BE2C (cell line): ENCODE results near the gene COL8A1.

Experiments
- DNase-seq: peaks from one replicate; pipeline ENCODE4 v3.0.0-alpha.2; 2020
- H3K27me3 ChIP-seq: fragments of 250-450 bp; sonication (Bioruptor Pico); 2 replicates; pipeline ENCODE4 v1.5.1; 2020; ENCODE audit warnings: mild to moderate bottlenecking
- H3K36me3 ChIP-seq: fragments of 250-450 bp; sonication (Bioruptor Pico); 2 replicates; pipeline ENCODE4 v1.5.1; 2020; ENCODE audit warnings: mild to moderate bottlenecking
- H3K4me1 ChIP-seq: fragments of 250-450 bp; sonication (Bioruptor Pico); 2 replicates; pipeline ENCODE4 v1.5.1; 2020
- H3K4me3 ChIP-seq: 2 replicates; pipeline ENCODE4 v1.5.1; 2011; ENCODE audit warnings: low read depth, low read length
- H3K9me3 ChIP-seq: fragments of 250-450 bp; sonication (Bioruptor Pico); 2 replicates; pipeline ENCODE4 v1.5.1; 2020
- TF ChIP-seq, protein P1 (sequence below): IDR thresholded peaks from 2 replicates; pipeline ENCODE4 v1.5.1; 2012; ENCODE audit warnings: mild to moderate bottlenecking, low read depth, low read length

COL8A1 gene

GRCh38 chr3:99690761-99691369 is 52.5 kb downstream of the COL8A1 start:
- peaks cover 6% of the 10 kb centered on the region for H3K27me3 ChIP-seq

DNA sequence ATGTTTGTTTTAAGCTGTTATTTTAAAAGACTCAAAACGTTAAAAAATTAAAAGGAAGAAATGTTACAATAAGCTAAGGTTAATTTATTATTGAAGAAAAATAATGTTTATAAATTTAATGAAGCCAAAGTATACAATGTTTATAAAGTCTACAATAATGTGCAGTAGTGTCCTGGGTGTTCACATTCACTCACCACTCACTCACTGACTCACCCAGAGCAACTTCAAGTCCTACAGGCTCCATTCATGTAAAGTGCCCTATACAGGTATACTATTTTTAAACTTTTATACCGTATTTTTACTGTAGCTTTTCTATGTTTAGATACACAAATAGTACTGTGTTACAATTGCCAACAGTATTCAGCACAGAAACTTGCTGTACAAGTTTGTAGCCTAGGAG is 55.2 kb downstream of the COL8A1 start:
- no peaks in the 10 kb centered on the region for H3K36me3 ChIP-seq
- H3K27me3 ChIP-seq = no peaks in the 10 kb centered on the region; the same call in 1 of the 2 replicates
- TF ChIP-seq, protein P1, sequence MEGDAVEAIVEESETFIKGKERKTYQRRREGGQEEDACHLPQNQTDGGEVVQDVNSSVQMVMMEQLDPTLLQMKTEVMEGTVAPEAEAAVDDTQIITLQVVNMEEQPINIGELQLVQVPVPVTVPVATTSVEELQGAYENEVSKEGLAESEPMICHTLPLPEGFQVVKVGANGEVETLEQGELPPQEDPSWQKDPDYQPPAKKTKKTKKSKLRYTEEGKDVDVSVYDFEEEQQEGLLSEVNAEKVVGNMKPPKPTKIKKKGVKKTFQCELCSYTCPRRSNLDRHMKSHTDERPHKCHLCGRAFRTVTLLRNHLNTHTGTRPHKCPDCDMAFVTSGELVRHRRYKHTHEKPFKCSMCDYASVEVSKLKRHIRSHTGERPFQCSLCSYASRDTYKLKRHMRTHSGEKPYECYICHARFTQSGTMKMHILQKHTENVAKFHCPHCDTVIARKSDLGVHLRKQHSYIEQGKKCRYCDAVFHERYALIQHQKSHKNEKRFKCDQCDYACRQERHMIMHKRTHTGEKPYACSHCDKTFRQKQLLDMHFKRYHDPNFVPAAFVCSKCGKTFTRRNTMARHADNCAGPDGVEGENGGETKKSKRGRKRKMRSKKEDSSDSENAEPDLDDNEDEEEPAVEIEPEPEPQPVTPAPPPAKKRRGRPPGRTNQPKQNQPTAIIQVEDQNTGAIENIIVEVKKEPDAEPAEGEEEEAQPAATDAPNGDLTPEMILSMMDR = no peak
- no peaks in the 10 kb centered on the region for H3K9me3 ChIP-seq
- no peak for DNase-seq
- no peaks in the 10 kb centered on the region; the same call in 1 of the 2 replicates for H3K4me1 ChIP-seq
- no peak overlapping the region for H3K4me3 ChIP-seq

More at GRCh38 chr3:99690761-99691369, 52.5 kb downstream of the COL8A1 start:
- H3K4me1 ChIP-seq = no peaks in the 10 kb centered on the region; the same call in 1 of the 2 replicates
- H3K4me3 ChIP-seq = no peak overlapping the region
- no peak for DNase-seq
- no peaks in the 10 kb centered on the region for H3K9me3 ChIP-seq
- TF ChIP-seq, protein P1 = no peak
- no peaks in the 10 kb centered on the region for H3K36me3 ChIP-seq

GRCh38 chr3:99696497-99696896 is 58.1 kb downstream of the COL8A1 start:
- no peaks in the 10 kb centered on the region for H3K36me3 ChIP-seq
- H3K4me3 ChIP-seq = no peak overlapping the region
- TF ChIP-seq, protein P1 = no peak
- peak; percentile 19 for DNase-seq
- peaks cover 3% of the 10 kb centered on the region; the same call in 1 of the 2 replicates for H3K4me1 ChIP-seq
- no peaks in the 10 kb centered on the region for H3K9me3 ChIP-seq
- no peaks in the 10 kb centered on the region for H3K27me3 ChIP-seq

DNA sequence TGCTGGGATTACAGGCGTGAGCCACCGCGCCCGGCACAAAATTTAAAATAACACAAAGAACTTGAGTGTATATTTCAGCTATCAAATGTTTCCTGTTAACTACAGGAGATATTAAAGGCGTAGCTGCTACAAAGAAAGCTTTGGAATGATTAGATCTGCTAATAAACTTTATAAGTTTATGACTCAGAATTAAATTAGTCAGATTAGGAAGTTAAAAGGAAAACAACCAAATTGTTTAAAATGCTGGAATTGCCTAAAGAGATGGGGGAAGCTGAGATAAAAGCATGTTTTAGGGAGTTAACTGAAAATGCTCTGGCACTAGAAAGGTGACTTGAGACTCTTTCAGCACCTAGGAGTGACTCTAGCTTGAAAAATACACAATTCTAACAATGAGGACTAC is 58.9 kb downstream of the COL8A1 start:
- no peaks in the 10 kb centered on the region for H3K36me3 ChIP-seq
- TF ChIP-seq, protein P1 = no peak
- no peak overlapping the region for H3K4me3 ChIP-seq
- no peaks in the 10 kb centered on the region for H3K27me3 ChIP-seq
- H3K4me1 ChIP-seq = peaks cover 3% of the 10 kb centered on the region; the same call in 1 of the 2 replicates
- no peak for DNase-seq
- H3K9me3 ChIP-seq = no peaks in the 10 kb centered on the region

GRCh38 chr3:99698932-99699331 is 60.5 kb downstream of the COL8A1 start:
- Histone ChIP-seq H3K4me3 (no peak overlapping the region), H3K4me1 (peaks cover 3% of the 10 kb centered on the region; the same call in 1 of the 2 replicates), H3K27me3 (peaks cover 3% of the 10 kb centered on the region; the same call in 1 of the 2 replicates), H3K36me3 (no peaks in the 10 kb centered on the region), H3K9me3 (no peaks in the 10 kb centered on the region)
- DNase-seq = no peak
- TF ChIP-seq, protein P1 = no peak

DNA sequence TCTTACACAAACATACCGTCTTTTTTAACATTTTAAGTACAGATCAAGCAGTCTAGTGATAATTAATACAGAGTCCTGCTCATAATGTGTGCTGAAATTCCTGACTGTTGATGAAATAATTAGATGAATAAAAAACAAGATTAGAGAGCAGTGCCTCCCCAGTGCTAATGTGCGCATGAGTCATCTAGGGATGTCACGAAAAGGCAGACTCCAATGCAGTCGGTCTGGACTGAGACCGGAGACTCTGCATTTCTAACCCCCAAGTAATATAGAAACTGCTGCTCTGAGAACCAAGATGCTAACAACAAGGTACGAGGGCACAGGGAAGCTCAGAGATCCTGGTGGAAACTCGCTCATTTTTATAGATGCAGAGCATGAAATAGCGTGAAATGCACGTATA is 61.4 kb downstream of the COL8A1 start:
- DNase-seq = peak; percentile 21
- Histone ChIP-seq H3K27me3 (peaks cover 3% of the 10 kb centered on the region; the same call in 1 of the 2 replicates), H3K4me3 (no peak overlapping the region), H3K4me1 (peaks cover 3% of the 10 kb centered on the region; the same call in 1 of the 2 replicates), H3K9me3 (no peaks in the 10 kb centered on the region), H3K36me3 (no peaks in the 10 kb centered on the region)
- TF ChIP-seq, protein P1 = no peak
